Eye (tissue), 1 donor: Measurements from ENCODE around the gene HPS5.
A peak's percentile ranks its signal among the peaks of the same experiment; 100 is the strongest.
"Not testable (repeated sequence)": the region's sequence is repeated elsewhere in the genome, so short reads cannot be mapped to it uniquely, and the experiment has no call there.

ENCODE experiments used
- DNase-seq: peaks from one replicate; pipeline ENCODE4 v3.0.0-alpha.2; 2015

The HPS5 gene

DNA sequence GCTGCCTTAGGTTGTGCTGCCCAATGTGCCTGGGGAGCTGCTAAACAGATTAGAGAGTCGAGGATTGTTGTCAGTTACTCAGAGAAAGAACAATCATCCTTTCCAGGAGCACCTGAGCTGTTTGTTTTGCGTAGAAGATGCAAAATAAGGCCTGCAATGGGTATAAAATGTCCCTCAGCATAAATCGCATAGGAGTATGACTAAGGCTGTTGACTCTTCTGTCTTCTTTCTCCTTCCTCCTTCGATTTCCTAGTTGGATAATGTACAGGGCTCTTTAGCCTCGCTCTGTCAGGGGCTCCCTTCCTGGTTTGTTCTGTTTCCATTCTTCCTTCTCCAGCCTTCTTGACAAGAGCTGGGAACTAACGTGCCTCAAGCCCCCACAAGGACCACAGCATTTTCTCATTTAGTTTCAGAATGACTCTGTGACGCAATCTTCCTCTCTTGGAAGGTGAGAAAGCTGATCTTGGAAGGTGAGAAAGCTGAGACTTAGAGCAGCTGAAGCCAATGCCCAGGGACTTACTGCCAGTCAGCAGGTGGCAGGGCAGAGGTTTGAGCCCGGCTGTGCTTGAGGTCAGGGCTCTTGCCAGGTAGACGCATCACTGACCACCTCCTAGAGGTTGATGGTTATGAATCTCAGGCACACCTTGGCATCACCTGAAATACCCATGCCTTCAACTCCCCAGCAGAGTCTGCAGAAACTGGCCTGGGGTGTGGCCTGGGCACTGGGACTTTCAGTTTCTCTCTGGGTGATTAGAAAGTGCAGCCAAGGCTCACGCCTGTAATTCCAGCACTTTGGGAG lies 54.4 kb downstream of the HPS5 start:
- not testable (repeated sequence) for DNase-seq

DNA sequence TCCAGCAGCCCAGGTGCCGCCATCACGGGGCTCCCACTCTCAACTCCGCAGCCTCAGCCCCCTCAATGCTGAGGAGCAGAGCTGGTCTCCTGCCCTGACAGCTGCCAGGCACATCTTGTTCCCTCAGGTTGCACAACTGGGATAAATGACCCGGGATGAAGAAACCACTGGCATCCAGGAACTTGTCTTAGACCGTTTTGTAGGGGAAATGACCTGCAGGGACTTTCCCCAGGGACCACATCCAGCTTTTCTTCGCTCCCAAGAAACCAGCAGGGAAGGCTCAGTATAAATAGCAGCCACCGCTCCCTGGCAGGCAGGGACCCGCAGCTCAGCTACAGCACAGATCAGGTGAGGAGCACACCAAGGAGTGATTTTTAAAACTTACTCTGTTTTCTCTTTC lies 56.0 kb downstream of the HPS5 start, which contains the start of gene SAA1:
TSS of gene SAA1 (plus strand) at position 316 of the 400 bp plus-strand sequence. CDS start 624 bp downstream, outside the sequence.
- no peak for DNase-seq

DNA sequence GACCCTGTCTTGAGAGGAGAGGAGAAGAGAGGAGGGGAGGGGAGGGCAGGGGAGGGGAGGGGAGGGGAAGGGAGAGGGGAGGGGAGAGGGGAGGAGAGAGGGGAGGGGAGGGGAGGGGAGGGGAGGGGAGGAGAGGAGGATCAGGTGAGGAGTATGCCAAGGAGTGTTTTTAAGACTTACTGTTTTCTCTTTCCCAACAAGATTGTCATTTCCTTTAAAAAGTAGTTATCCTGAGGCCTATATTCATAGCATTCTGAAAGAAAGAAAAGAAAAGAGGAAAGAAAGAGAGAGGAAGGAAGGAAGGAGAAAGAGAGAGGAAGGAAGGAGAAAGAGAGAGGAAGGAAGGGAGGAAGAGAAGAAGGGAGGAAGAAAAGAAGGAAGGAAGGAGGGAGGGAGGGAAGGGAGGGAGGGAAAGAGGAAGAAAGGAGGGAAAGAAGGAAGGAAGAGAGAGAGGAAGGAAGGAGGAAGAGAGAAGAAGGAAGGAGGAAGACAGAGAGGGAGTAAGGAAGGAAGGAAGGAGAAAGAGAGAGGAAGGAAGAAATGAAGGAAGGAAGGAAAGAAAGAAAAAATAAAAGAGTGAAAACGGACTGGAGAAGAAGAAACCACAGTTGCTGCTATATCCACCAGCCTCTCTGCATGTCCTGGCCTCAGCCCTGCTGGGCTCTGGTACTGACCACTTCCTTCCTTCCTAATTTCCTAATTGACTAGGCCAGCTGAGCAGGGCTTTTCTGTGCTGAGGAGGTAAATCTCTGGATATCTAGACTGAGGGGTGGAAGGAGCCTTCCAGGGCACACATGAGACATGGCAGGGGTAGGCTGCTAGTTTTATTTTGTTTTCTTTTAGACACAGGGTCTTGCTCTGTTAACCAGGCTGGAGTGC lies 57.0 kb downstream of the HPS5 start:
- DNase-seq, result no peak

DNA sequence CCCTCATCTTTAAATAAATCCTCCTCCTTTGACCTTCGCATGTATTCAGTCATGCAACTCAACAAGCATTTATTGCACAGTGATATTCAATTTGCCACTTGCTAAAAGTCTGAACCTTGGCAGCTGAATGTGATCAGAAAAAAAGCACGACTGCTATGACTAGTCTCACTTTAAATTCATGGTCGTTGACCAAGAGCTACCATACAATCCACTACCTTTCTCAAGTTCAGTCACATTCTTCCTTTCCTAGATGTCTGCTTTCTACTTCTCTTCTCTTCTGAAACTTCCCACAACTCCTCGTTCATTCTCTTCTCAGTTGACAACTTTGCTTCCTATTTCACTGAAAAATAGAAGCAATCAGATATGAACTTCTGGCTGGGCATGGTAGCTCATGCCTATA lies 57.9 kb downstream of the HPS5 start:
- no peak for DNase-seq

DNA sequence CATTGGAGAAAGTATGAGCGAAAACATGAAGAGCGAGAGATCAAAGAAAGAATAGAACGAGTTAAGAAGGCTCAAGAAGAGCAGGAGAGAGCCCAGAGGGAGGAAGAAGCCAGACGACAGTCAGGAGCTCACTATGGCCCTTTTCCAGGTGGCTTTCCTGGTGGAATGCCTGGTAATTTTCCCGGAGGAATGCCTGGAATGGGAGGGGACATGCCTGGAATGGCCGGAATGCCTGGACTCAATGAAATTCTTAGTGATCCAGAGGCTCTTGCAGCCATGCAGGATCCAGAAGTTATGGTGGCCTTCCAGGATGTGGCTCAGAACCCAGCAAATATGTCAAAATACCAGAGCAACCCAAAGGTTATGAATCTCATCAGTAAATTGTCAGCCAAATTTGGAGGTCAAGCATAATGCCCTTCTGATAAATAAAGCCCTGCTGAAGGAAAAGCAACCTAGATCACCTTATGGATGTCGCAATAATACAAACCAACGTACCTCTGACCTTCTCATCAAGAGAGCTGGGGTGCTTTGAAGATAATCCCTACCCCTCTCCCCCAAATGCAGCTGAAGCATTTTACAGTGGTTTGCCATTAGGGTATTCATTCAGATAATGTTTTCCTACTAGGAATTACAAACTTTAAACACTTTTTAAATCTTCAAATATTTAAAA lies 59.1 kb downstream of the HPS5 start:
- not testable (repeated sequence) for DNase-seq

DNA sequence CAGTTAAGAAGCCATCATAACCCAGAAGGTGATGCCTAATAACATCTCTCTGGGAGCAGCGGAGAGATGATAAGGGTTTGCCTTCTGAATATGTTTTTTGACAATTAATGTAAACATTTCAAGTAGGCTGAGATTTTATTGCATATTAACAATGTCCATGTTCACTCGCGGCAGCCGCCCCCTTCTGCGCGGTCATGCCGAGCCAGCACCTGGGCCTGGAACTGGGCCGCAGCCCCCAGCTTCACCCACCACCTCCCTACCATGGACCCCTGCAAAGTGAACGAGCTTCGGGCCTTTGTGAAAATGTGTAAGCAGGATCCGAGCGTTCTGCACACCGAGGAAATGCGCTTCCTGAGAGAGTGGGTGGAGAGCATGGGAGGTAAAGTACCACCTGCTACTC lies 60.2 kb downstream of the HPS5 start:
- DNase-seq, result no peak

DNA sequence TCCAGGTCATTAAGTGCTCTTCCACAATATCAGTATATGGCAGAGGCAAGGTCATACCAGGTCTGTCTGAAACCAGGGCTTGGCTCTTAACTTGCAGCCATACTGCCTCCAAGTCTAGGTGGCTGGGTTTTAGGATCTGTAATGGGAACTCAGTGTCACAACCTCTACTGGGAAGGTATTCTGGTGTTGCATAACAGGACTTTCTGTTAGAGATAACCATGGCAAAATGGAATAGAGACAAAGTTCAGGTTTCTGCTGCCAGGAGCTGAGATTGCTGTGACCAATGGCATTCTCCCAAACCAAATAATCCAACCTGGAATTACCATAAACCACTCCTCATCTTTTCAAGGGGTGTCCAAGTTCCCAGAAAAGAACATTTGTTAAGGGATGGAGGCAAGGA lies 62.7 kb downstream of the HPS5 start:
- no peak for DNase-seq

DNA sequence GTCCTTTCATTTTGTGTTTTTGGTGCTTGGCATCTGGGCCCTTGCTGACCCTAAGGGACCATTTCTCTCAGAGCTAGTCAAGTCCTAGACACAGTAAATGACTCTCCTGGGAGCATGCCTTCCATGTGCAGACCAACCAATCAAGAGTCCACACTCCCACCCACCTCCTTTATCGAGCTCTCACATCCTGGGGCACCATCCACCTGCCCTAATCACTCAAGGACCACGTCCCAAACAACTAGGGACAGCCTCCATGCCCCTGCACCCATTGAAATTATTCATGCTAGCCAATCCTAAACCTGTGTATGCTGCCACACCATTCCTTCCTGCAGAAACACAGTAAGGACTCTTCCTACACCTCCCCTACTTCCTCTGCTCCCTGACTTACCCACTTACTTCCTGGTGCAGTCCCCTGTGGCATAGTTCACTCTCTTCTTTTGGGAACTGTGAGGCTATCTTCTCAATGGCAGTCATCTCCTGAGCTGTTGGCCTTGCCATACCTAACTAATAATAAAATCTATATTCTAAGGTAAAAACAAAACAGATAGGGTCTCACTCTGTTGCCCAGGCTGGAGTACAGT lies 67.1 kb downstream of the HPS5 start:
- DNase-seq, result no peak

DNA sequence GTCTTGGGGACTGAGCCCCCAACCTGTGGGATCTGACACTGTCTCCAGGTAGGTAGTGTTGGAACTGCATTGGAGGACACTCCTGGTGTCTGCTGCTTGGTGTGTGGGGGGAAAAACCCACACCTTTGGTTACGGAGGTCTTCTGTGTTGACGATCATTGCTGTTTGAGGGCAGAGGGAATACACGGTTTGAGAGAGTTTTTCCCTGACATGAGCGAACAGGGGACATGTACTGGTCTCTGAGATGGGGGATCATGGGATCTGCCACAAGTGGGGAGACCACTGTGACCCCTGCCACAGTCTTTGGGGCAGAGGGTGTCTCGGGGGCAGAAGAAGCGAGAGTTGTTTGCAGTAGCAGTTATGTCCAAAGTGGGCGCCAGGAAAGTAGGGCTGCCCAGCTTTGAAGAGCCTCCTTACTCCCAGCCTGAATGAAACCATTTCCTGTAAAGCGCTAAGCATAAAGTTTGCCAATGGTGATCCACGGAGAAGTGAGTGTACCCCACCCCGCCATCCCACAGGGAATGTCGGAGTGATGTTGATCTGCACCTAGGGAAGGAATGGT lies 68.1 kb downstream of the HPS5 start:
- no peak for DNase-seq

DNA sequence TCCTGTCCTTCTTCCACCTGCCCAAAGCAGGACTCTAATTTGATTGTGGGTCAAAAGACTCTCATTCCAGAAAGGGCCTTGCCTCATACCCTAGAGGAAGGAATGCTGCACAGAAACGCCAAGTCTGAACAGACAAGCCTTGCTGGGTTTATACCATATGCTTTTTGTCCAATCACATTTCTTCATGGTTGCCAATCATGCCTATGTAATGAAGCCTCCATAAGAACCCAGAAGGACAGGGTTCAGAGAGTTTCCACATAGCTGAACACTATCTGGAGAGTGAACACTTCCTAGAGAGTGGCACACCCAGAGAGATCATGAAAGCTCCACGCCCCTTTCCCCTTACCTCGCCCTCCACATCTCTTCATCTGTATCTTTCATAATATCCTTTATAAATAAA lies 68.7 kb downstream of the HPS5 start:
- no peak for DNase-seq

DNA sequence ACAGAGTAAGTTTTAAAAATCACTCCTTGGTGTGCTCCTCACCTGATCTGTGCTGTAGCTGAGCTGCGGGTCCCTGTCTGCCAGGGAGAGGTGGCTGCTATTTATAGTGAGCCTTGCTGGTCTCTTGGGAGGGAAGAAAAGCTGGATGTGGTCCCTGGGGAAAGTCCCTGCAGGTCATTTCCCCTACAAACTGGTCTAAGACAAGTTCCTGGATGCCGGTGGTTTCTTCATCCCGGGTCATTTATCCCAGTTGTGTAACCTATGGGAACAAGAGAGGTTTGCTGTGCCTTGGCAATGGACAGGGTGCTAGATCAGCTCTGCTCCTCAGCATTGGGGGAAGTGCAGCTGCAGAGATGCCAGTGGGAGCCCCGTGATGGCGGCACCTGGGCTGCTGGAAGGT lies 73.4 kb downstream of the HPS5 start, which contains the start of gene SAA2:
TSS of gene SAA2 (minus strand) at position 108 of the 400 bp plus-strand sequence. CDS start 657 bp downstream, outside the sequence.
- DNase-seq, result no peak

DNA sequence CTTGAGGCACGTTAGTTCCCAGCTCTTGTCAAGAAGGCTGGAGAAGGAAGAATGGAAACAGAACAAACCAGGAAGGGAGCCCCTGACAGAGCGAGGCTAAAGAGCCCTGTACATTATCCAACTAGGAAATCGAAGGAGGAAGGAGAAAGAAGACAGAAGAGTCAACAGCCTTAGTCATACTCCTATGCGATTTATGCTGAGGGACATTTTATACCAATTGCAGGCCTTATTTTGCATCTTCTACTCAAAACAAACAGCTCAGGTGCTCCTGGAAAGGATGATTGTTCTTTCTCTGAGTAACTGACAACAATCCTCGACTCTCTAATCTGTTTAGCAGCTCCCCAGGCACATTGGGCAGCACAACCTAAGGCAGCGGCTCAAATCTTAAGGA lies 74.8 kb downstream of the HPS5 start:
- DNase-seq, result not testable (repeated sequence)

DNA sequence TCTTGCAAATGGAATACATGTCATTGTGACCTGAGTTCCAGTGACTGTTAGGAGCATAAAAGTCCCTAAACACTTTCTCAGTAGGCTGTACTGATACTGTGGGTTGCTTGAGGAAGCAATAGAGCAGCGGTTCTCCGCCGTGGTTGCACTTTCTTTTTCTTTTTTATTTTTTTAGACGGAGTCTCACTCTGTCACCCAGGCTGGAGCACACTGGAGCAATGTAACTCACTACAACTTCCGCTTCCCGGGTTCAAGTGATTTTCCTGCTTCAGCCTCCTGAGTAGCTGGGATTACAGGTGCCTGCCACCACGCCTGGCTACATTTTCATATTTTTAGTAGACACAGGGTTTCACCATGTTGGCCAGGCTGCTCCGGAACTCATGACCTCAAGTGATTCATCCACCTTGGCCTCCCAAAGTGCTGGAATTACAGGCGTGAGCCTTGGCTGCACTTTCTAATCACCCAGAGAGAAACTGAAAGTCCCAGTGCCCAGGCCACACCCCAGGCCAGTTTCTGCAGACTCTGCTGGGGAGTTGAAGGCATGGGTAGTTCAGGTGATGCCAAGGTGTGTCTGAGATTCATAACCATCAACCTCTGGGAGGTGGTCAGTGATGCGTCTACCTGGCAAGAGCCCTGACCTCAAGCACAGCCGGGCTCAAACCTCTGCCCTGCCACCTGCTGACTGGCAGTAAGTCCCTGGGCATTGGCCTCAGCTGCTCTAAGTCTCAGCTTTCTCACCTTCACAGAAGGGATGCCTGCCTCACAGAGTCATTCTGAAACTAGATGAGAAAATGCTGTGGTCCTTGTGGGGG lies 75.4 kb downstream of the HPS5 start:
- DNase-seq, result not testable (repeated sequence)

DNA sequence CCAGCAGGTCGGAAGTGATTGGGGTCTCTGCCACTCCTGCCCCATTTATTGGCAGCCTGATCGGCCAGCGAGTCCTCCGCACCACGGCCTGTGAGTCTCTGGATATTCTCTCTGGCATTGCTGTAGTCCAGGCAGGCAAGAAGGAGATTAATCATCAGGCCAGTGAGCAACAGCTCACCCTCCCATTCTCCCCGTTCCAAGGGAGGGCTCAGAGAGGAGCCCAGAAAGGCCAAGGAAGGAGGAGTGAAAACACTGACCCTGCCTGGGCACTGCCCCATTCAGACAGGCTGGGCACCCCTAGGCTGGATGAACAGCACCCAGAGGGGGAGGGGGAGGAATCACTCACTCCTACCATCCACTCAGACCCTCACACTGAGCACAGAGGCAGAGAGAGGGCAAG lies 76.5 kb downstream of the HPS5 start:
- DNase-seq, result no peak

DNA sequence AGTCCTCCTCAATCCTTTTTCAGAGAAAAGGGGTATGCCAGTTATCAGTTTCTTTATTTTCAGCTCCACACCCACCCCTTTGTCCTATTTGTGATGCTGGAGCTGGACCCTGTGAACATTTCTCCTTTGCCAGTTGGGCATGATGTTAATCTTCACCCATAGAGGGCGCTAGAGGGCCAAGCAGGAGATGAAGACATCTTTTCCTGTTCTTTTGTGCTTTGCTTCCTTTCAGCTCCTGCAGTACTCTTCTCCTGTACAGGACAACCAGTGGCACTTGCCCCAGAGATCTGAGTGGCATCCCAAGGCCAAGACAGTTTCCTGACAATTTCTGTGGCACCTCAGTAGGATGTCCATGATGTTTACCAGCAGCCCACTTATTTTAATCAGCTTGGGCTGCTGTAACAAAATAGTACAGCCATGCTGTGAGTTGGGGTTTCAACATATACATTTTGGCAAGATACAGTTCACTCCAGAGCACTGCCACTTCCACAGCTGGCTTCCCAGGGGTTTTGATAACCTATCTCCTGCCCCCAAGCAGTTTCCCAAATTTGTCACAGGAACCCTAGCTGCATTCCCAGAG lies 78.1 kb downstream of the HPS5 start:
- peak; percentile 70 for DNase-seq

DNA sequence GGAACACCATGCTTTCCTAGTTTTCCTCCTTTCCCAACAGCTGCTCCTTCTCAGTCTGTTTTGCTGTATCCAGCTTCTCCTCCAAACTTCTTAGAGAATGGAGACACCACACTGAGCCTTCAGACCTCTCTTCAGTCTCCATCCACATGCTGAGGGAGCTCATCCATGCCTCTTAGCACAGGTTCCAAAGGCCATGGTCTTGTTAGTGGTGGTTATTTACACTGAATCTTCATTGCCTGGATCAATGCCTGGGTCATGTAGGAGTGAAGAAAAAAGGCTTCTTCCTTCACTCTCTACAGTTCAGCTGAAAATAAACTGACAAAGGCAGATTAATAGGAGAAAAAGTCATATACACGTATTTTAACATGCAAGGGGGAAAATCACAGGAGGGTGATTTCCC lies 82.3 kb downstream of the HPS5 start:
- no peak for DNase-seq

DNA sequence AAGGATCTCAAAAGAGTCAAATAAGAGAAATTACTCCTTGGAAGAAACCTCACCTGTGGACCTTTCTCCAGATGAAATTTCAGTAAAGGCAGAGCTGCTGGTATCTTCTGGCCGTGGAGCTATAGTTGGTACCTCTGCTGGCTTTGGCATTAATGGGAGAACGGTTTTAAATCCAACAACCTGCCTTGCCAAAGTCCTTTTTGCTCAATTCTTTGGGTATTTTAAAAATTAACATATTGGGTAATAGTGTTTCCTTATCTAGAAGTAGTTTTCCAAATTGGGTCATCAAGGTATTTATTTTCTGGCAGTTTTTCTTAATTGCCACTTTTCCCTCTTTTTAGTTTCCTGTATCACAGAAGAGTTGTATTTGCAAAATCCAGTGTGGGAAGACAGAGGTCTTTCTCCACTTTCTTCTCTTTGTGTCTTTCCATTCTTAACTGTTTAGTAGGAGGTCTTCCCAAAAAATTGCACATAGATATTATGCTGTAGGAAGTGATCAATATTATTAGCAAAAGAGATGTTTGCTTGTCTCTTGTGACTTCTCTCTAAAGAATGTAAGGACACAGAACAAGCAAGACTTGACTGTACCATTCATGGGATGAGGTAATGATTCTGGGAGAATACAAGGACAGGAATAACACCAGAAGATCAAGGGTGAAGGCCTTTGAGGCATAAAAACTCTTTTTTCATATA lies 85.1 kb downstream of the HPS5 start, which contains the start of gene SAA4:
TSS of gene SAA4 (minus strand) at position 139 of the 693 bp plus-strand sequence. CDS start 876 bp downstream, outside the sequence.
- DNase-seq, result no peak

DNA sequence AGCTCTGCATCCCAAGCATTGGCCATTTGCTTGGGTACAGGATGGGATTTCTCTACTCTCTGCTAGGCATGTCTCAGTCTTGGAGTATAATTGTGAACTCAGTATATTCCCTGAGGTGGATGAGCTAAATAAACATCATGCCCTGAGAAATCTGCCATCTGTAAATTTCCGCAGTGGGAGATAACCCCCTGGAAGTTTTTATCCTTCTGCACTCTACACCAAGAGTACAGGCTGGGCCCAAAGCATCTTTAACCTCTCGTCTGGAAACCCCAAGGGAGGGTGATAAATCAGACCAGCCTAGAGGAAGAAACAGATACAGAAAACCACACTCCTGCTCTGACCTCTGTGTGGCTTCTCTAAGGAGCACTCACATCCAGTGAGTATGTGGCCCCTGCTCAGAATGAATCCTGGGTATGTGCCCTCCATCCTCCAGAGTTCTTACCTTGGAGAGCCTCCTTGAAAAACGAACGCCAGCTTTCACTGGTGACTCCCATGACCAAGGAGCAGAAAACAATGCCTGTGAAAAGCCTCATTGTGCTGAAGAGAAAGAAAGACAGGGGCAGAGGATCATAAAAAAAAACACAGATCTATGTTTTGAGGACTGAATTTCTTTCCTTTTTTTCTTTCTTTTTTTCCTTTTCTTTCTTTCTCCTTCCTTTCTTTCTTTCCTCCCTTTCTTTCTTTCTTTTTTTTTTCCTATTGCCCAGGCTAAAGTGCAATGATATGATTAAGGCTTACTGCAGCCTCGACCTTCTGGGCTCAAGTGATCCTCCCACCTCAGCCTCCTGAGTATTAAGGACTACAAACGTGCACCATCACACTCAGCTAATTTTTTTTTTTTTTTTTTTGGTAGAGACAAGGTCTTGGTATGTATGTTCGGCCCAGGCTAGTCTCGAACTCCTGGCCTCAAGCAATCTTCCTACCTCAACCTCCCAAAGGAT lies 86.3 kb downstream of the HPS5 start:
- DNase-seq, result peak; percentile 17

DNA sequence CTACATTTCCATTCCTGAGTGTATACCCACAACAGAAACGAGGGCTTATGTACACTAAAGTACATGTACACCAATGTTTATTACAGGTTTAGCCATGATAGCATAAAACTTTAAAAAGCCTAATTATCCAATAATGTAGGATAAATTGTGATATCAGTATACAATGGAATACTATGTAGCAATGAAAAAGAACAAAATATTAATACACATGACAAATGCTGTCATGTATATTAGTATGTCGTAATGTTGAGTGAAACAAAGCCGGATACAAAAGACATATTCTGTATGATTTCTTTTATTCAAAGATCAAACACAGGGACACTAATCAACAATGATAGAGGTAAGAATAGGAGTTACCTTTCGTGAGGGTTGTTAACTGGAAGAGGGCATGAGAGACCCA lies 88.0 kb downstream of the HPS5 start:
- DNase-seq, result no peak
